Activated T-cell treated with anti-CD3 and anti-CD28 coated beads for 48 hours (primary cell): ENCODE data around the gene RPS6KL1.

Experiments
- DNase-seq: peaks from one replicate; pipeline ENCODE4 v3.0.0-alpha.2; 2020; ENCODE audit warnings: low read depth

RPS6KL1 gene

GRCh38 chr14:74911704-74912103 is 11.4 kb downstream of the RPS6KL1 start:
- no peak for DNase-seq

DNA sequence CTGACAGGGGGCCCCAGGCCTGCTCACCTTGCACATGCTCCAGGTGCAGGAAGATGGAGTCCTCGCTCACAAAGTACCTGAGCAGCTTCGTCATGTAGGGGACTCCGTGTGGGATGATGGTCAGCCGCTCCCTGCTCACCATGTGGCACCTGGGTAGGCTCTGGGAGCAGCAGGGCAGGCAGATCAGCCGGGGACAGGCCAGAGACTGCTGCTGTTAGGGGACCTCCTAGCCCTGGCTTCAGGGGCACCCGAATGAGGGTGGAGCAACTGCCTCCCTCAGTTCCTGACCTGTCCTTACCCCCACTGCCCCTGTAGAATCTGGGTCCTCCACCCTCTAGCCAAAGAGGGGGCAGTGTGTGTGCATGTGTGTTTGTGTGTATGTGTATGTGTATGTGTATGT is 11.8 kb downstream of the RPS6KL1 start:
- no peak for DNase-seq

GRCh38 chr14:74910556-74910955 is 12.5 kb downstream of the RPS6KL1 start:
- no peak for DNase-seq

- DNase-seq = no peak
Measured at GRCh38 chr14:74909911-74910310, 13.1 kb downstream of the RPS6KL1 start.

- no peak for DNase-seq
Measured at GRCh38 chr14:74909501-74909900, 13.6 kb downstream of the RPS6KL1 start.

DNA sequence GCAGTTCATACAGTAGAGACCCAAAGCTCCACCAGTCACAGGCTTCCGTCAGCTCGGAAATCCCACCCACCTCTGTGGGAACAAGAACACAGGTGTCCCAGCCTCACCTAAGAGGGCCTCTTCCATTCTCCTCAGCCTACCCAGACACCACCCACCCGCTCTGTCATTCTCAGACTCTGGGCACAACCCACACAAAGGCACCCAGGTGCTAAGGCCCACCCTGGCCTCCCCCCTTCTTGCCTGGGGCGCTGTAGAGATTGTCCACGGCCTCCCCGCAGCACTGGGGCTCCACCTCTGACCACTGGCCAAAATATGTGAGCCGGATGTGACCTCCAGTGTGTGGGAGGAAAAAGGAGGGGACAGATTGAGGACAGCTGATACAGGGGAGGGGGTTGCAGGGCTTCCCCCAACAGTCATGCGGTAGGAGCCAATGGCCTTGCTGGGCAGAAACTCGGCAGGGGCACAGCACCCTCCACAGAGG is 14.2 kb downstream of the RPS6KL1 start:
- no peak for DNase-seq

- no peak for DNase-seq
Measured at GRCh38 chr14:74907744-74908143, 15.3 kb downstream of the RPS6KL1 start.

- DNase-seq = no peak
Measured at GRCh38 chr14:74906925-74907521, 16.0 kb downstream of the RPS6KL1 start.

GRCh38 chr14:74905595-74906142 is 17.4 kb downstream of the RPS6KL1 start:
- peak; percentile 69 for DNase-seq

- no peak for DNase-seq
Measured at GRCh38 chr14:74904635-74905503, 18.2 kb downstream of the RPS6KL1 start.

GRCh38 chr14:74902941-74903705 is 19.9 kb downstream of the RPS6KL1 start:
- DNase-seq = no peak

- no peak for DNase-seq
Measured at GRCh38 chr14:74898694-74899093, 24.4 kb downstream of the RPS6KL1 start.

DNA sequence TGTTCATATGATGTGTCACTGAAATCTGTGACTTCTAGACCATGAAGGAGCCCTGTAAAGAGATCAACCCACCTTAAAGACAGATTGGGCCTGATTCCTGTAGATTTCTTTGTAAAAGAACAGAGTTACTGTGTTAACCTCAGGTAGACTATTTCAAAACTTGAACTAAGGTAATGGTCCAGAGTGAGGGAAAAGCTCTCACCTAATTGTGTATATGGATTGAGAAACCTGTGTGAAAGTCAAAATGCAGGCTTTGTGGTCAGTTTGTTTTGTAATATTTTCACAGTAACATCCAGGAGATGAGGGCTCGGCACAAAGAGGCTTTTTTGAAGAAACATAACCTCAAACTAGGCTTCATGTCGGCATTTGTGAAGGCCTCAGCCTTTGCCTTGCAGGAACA is 25.0 kb downstream of the RPS6KL1 start:
- DNase-seq = no peak

DNA sequence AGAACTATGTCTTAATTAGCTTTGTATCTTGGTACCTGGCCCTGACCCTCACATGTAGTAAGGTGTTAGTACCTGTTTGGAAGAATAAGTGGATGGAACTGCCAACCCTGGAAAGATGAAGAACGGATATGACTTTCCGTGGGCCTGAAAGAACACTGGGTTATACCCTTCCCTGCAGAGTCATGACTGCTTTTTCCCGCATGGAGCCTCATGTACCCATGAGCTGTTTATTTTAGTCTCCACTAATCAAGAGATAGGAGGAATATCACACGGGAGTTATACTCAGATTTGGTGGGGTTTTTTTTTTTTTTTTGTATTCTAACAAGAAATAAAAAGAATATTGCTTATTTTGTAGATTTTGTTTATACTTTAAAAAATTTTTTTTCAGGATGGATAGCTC is 25.4 kb downstream of the RPS6KL1 start:
- no peak for DNase-seq

GRCh38 chr14:74896400-74896799 is 26.7 kb downstream of the RPS6KL1 start:
- DNase-seq = no peak

DNA sequence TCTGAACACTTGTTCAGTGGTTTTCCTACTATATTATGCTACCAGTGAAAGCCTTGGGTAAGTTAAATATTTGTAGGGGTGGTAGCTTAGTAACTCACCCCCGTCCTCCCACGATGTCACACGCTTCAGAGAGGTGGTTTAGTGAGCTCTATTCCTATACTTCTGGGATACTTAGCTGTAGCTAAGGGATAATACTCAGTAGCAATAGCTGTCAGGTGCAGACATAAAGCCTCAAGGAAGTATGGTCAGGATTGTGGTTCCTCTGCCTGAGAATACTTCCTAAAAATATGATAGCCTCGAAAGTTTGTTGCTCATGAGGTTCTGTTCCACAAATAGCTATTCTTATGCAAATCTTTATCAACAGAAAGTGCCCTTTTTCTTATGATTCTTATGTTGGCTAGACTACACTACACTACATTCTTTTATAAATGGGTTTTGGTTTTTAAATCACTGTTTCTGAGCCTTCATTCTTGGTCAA is 29.4 kb downstream of the RPS6KL1 start:
- no peak for DNase-seq

- no peak for DNase-seq
Measured at GRCh38 chr14:74892745-74893144, 30.3 kb downstream of the RPS6KL1 start.

DNA sequence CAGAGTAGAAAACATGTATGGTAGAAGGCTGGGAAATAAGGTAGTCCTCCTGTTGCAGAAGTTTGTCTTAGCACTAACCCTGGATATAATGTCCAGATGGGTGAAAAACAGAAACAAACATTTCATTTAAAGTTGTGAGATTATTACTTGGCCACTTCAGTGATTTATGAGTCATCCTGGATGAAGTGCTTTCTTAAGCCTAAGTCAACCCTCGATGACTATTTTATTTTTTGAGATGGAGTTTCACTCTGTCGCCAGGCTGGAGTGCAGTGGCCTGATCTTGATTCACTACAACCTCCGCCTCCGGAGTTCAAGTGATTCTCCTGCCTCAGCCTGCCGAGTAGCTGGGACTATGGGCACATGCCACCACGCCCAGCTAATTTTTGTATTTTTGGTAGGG is 31.2 kb downstream of the RPS6KL1 start:
- no peak for DNase-seq

DNA sequence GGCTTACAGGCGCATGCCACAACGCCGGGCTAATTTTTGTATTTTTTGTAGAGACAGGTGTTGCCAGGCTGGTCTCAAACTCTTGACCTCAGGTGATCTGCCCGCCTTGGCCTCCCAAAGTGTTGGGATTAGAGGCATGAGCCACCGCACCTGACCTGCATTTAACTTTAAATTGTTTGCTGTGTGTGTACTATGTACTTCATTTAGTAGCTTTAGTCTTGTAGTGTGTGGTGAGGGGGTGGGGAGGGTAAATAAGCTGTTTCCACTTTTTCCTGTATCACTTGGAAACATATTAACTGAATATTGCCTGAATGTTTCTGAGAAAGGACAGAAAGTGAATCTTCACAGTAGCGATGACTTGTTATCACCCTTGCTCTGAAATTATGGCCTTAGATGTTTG is 32.8 kb downstream of the RPS6KL1 start:
- no peak for DNase-seq

DNA sequence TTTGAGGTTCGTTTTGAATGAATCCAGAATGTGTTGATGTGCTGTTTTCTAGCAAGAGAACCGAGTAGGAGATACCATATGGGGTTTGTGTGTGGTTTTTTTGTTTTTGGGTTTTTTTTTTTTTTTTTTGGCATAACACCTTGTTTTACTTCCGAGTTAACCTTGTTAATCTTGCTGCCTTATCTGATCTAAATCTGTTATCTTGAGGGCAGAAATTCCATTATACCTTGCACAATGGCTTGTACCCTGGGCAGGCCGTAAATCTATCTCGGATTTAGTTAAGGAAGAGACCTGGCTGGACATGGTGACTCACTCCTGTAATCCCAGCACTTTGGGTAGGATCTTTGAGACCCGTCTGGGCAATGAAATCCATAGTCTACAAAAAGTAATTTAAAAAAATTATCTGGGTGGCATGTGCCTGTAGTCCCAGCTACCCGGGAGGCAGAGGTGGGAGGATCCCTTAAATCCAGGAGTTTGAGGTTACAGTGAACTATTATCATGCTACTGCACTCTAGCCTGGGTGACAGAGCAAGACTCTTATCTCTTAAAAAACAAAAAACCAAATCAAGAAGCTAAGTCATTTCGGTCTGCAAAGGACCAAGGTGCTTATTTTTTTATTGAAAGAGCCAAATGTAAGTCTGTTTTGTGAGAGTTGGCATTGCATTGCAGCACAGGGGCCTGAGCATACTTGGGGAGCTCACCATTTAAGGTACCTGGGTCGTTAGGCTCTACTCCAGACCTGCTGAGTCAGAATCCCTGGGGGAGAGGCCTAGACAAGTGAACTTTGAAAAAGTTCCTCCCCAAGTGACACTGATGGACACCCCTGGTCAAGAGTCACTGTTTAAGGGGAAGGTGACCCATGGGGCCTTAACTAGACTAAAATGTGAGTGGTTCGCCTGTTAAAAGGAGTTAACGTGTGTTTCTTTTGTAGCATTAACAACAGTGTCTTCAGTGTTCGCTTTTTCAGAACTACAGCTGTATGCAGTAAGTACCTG is 34.6 kb downstream of the RPS6KL1 start:
- DNase-seq = no peak

- no peak for DNase-seq
Measured at GRCh38 chr14:74886001-74886400, 37.1 kb downstream of the RPS6KL1 start.
